ENCODE measurements around the gene ZNF12. TPM values are rescaled to one million over a fixed set of nuclear protein-coding genes. Genes with fewer than 3 reads are reported as not detected.

The ZNF12 gene
- total and polyA plus RNA-seq, 12 donors = 6.4 to 26.5 (median 18.2) TPM

DNA sequence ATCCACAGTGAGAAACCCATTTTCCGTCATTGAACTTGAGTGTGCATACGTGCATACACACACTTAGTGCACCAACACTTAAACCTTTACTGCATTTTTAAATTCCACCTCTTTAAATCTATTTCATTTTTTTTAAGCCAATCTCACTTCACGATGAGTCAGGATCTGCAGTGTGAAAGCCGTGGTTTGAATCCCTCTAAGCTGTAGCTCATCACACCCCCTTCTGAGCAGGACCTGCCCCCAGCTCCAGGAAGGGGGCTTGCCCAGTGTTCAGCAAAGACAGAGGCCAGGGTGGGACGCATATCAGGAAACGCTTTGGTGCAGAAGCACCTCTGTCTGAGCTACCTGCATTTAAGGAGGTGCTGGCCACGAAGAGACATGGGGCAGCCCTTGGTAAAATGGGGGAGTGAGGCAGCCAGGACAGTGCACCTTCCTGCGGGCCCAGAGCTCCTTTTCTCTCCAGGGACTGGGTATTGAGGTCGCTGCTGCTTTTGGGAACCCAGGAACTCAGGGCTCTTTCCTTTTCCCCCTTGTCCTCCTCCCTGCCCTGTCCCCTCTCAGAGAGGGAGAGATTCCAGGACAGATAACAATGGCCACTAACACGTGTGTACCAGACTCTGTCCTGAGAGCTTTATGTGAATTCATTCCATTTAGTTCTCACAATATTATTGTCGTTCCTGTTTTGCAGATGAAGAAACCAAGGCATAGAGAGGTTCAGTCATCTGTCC is 48.0 kb downstream of the ZNF12 start:
- Histone ChIP-seq H3K4me3 (no peak overlapping the region), H3K4me1 (replicated peaks in 1 of 2) (no peaks in the 10 kb centered on the region), H3K36me3 (replicated peaks in 1 of 2) (peaks cover 0 to 7% of the 10 kb centered on the region in 2 donors), H3K9me3 (replicated peaks in 1 of 3) (no peaks in the 10 kb centered on the region), H3K27ac (no peak overlapping the region), H3K27me3 (no peaks in the 10 kb centered on the region)
- no peak for DNase-seq
- TF ChIP-seq POLR2A (IDR thresholded peaks at IDR 0.05) = no peak
- TF ChIP-seq, protein P1, sequence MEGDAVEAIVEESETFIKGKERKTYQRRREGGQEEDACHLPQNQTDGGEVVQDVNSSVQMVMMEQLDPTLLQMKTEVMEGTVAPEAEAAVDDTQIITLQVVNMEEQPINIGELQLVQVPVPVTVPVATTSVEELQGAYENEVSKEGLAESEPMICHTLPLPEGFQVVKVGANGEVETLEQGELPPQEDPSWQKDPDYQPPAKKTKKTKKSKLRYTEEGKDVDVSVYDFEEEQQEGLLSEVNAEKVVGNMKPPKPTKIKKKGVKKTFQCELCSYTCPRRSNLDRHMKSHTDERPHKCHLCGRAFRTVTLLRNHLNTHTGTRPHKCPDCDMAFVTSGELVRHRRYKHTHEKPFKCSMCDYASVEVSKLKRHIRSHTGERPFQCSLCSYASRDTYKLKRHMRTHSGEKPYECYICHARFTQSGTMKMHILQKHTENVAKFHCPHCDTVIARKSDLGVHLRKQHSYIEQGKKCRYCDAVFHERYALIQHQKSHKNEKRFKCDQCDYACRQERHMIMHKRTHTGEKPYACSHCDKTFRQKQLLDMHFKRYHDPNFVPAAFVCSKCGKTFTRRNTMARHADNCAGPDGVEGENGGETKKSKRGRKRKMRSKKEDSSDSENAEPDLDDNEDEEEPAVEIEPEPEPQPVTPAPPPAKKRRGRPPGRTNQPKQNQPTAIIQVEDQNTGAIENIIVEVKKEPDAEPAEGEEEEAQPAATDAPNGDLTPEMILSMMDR (IDR thresholded peaks at IDR 0.05) = no peak
- intact Hi-C loops (cut with DNase I) = no loop called here
- WGBS, 4 donors = 26 to 44% (median 30%) methylated on average over 9 to 11 of the region's 11 CpGs

DNA sequence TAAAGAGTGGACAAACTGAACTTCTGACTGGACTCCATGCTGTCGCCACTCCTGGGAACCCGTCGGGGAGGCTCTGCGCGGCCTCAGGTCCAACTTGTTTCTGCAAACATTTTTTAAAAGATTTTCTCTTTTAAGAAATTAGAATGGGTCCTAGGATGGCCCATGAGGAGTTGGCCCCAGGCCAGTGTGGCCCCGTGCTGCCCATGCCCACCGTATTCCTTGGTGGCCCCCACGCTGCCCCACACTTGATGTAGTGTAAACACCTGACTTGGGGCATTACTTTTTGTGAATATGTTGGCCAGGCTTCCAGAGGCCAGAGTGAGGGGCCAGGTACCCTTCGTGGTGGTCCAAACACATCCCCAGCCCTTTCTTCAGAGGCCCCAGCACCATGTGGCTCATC is 50.3 kb downstream of the ZNF12 start:
- intact Hi-C loops (cut with DNase I) = no loop called here
- Histone ChIP-seq H3K9me3 (replicated peaks in 1 of 3) (no peaks in the 10 kb centered on the region), H3K36me3 (replicated peaks in 1 of 2) (peaks cover 0 to 19% of the 10 kb centered on the region in 2 donors), H3K4me1 (replicated peaks in 1 of 2) (no peaks in the 10 kb centered on the region), H3K27ac (no peak overlapping the region), H3K4me3 (no peak overlapping the region), H3K27me3 (no peaks in the 10 kb centered on the region)
- no peak for DNase-seq
- no peak for TF ChIP-seq POLR2A (IDR thresholded peaks at IDR 0.05)
- TF ChIP-seq, protein P1 (IDR thresholded peaks at IDR 0.05) = no peak
- WGBS, 4 donors = 91 to 99% (median 99%) methylated on average over 8 to 9 of the region's 9 CpGs

DNA sequence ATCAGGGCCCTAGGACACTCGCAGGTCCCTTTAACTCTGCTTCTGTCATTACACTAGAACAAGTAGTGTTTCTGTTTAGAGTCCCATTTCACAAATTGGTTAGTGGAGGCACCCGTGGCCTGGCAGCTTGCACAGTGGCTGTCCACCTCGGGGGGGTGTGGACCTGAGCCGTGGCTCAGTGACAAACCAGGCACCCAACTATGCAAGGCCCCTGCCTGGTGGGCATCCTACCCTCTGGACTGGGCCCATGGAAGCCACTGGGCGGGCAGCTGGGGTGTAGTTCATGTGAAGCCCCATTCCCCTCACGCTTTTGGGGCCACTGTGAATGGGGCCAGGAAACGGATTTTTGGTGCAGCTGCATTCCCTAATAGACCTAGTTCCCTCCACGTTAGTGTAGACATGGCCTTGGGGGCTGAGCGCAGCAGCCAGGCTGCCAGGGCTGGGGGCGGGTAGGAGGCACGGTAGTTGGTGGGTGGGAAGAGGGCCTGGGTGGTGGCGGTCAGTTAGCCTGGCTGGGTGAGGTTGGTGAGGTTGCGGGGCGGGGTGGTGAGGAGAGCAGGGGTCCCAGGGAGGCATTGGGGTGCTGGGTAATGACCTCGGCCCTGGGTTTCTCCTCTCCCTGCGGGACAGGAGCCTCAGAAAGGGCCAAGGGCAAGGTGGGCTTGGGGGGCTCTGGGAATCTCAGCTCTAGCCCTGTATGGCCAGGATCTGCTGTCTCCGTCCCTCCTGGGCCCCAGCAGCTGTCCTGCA is 50.9 kb downstream of the ZNF12 start:
- intact Hi-C loops (cut with DNase I) = no loop called here
- WGBS, 4 donors = 89 to 94% (median 92%) methylated on average over 12 to 17 of the region's 17 CpGs
- no peaks in the 10 kb centered on the region for H3K9me3 ChIP-seq (replicated peaks in 1 of 3)
- no peaks in the 10 kb centered on the region for H3K4me1 ChIP-seq (replicated peaks in 1 of 2)
- no peak overlapping the region for H3K4me3 ChIP-seq
- no peak overlapping the region for H3K27ac ChIP-seq
- H3K36me3 ChIP-seq (replicated peaks in 1 of 2) = peaks cover 0 to 23% of the 10 kb centered on the region in 2 donors
- no peaks in the 10 kb centered on the region for H3K27me3 ChIP-seq
- DNase-seq = peak in 1 of 7 donors; percentile 10
- no peak for TF ChIP-seq POLR2A (IDR thresholded peaks at IDR 0.05)
- TF ChIP-seq, protein P1 (IDR thresholded peaks at IDR 0.05) = no peak

DNA sequence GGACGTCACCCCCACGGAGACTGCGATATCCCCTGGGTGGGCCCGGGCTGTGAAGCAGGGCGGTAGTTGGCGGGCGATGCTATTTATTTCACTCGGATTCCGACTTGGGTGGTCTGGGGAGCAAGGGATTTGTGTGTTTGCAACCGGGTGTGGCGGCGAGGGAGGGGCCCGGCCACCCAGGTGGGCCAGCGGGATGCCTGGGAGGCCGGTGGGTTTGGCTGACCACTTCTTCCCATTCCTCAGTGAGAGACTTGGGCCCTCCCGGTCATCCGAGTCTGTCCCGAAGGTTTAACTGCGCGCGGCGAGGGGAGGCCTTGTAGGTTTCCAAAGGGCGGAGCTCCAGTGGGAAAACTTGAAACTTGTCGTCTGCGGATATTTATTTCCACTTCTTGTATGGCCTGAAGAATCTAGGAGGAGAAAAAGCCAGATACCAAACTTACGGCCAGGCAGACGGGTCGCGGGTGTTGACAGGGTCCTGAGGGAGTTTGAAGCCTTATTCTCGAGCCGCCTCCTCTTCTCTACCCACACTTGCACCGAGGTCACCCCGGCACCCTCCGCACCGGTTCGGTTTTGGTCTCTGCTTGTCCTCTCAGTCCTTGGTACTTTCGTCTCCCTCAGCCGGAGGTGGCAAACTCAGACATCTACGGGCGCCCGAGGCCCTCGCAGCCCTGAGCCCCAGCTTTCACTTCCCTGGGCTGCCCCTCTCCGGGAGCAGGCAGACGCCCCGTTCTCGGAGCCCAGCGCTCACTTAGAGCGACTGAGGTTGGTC is 51.7 kb downstream of the ZNF12 start:
- H3K4me1 ChIP-seq (replicated peaks in 1 of 2) = no peaks in the 10 kb centered on the region
- H3K27ac ChIP-seq = no peak overlapping the region
- intact Hi-C loops (cut with DNase I) = no loop called here
- H3K27me3 ChIP-seq = no peaks in the 10 kb centered on the region
- H3K36me3 ChIP-seq (replicated peaks in 1 of 2) = peaks cover 0 to 28% of the 10 kb centered on the region in 2 donors
- DNase-seq = peak in 1 of 7 donors; percentile 7
- H3K4me3 ChIP-seq = no peak overlapping the region
- H3K9me3 ChIP-seq (replicated peaks in 1 of 3) = no peaks in the 10 kb centered on the region
- no peak for TF ChIP-seq POLR2A (IDR thresholded peaks at IDR 0.05)
- TF ChIP-seq, protein P1 (IDR thresholded peaks at IDR 0.05) = no peak
- 91 to 96% (median 94%) methylated on average over 43 to 48 of the region's 48 CpGs for WGBS, 4 donors
